ENCODE measurements around the gene MYB.

GRCh38 chr6:135166515-135166914 lies 14.6 kb upstream of the MYB start:
- TF ChIP-seq CTCF (IDR thresholded peaks at IDR 0.05) (no peak), USF2 (CRISPR knock-in tag; IDR thresholded peaks at IDR 0.05) (no peak), ESRRA (CRISPR knock-in tag; IDR thresholded peaks at IDR 0.05; ENCODE audit: borderline replicate concordance) (no peak), JUN (CRISPR knock-in tag; IDR thresholded peaks at IDR 0.05) (no peak), AFF4 (CRISPR knock-in tag; IDR thresholded peaks at IDR 0.05; ENCODE audit: borderline replicate concordance) (no peak), SOX15 (CRISPR knock-in tag; IDR thresholded peaks at IDR 0.05) (no peak), USF1 (CRISPR knock-in tag; IDR thresholded peaks at IDR 0.05) (no peak), E2F4 (CRISPR knock-in tag; IDR thresholded peaks at IDR 0.05; ENCODE audit: borderline replicate concordance, low read depth) (no peak), SP1 (CRISPR knock-in tag; conservative IDR thresholded peaks at IDR 0.05) (no peak), NFE2L1 (CRISPR knock-in tag; IDR thresholded peaks at IDR 0.05) (no peak), RORB (CRISPR knock-in tag; IDR thresholded peaks at IDR 0.05) (no peak)

Data from WTC11 (cell line).